NK-92 treated with Interleukin-12 subunit alpha and Interleukin-12 subunit beta, amount 100 ng/mL, for 24 hours (cell line): ENCODE measurements around the gene ALOX5AP.

Source experiments
- DNase-seq: peaks from one replicate; lab custom pipeline; 2025; lab: John Stamatoyannopoulos, UW

ALOX5AP gene

GRCh38 chr13:30735025-30735871, at the start of gene ALOX5AP:
Gene ALOX5AP (plus strand): TSS chr13:30735543. CDS start chr13:30735606, 63 bp downstream.
- DNase-seq, result peak; percentile 49

GRCh38 chr13:30685987-30686386, 49.4 kb upstream of the ALOX5AP start:
- DNase-seq, result no peak

GRCh38 chr13:30687601-30688000, 47.7 kb upstream of the ALOX5AP start:
- no peak for DNase-seq

- DNase-seq, result no peak
Measured at GRCh38 chr13:30689752-30690151, 45.6 kb upstream of the ALOX5AP start.

- no peak for DNase-seq
Measured at GRCh38 chr13:30690282-30691188, 44.8 kb upstream of the ALOX5AP start.

GRCh38 chr13:30692113-30692512, 43.2 kb upstream of the ALOX5AP start:
- no peak for DNase-seq

- DNase-seq, result peak; percentile 37
Measured at GRCh38 chr13:30696278-30697176, 38.8 kb upstream of the ALOX5AP start.

GRCh38 chr13:30697177-30697953, 38.0 kb upstream of the ALOX5AP start:
- no peak for DNase-seq

- DNase-seq, result no peak
Measured at GRCh38 chr13:30697996-30698401, 37.3 kb upstream of the ALOX5AP start.

GRCh38 chr13:30698488-30699005, 36.8 kb upstream of the ALOX5AP start:
- DNase-seq, result no peak

GRCh38 chr13:30700364-30700763, 35.0 kb upstream of the ALOX5AP start:
- DNase-seq, result no peak

- DNase-seq, result no peak
Measured at GRCh38 chr13:30702006-30702405, 33.3 kb upstream of the ALOX5AP start.

- DNase-seq, result no peak
Measured at GRCh38 chr13:30704596-30704995, 30.7 kb upstream of the ALOX5AP start.

GRCh38 chr13:30705680-30706079, 29.7 kb upstream of the ALOX5AP start:
- no peak for DNase-seq

GRCh38 chr13:30708541-30708940, 26.8 kb upstream of the ALOX5AP start:
- DNase-seq, result no peak

GRCh38 chr13:30710442-30710841, 24.9 kb upstream of the ALOX5AP start:
- DNase-seq, result no peak

GRCh38 chr13:30711375-30711774, 24.0 kb upstream of the ALOX5AP start:
- DNase-seq, result no peak

GRCh38 chr13:30711837-30712236, 23.5 kb upstream of the ALOX5AP start:
- DNase-seq, result no peak

GRCh38 chr13:30712536-30713532, 22.5 kb upstream of the ALOX5AP start:
- peak; percentile 70 for DNase-seq
